HUES6 (cell line): ENCODE data around the gene NDUFA13.
"Not testable (repeated sequence)": the region's sequence is repeated elsewhere in the genome, so short reads cannot be mapped to it uniquely, and the experiment has no call there.

Experiments
- H3K27ac ChIP-seq: 2 replicates; pipeline ENCODE4 v1.7.0; 2013; ENCODE audit warnings: low read depth, mild to moderate bottlenecking, low read length, inconsistent platforms
- H3K27me3 ChIP-seq: 2 replicates; pipeline ENCODE4 v1.6.1; 2013; ENCODE audit warnings: low read length; ENCODE audit not compliant: control insufficient read depth, insufficient read depth
- H3K36me3 ChIP-seq: 2 replicates; pipeline ENCODE4 v1.6.1; 2013; ENCODE audit warnings: low read length; ENCODE audit not compliant: control insufficient read depth, insufficient read depth
- H3K4me1 ChIP-seq: 2 replicates; pipeline ENCODE4 v1.6.1; 2013; ENCODE audit warnings: low read length; ENCODE audit not compliant: control insufficient read depth, insufficient read depth
- H3K4me3 ChIP-seq: 2 replicates; pipeline ENCODE4 v1.5.1; 2013; ENCODE audit warnings: low read depth, low read length
- H3K9ac ChIP-seq: one replicate; pipeline ENCODE4 v1.6.1; 2013; ENCODE audit warnings: mild to moderate bottlenecking, low read length
- H3K9me3 ChIP-seq: 2 replicates; pipeline ENCODE4 v1.6.1; 2013; ENCODE audit warnings: low read depth, low read length; ENCODE audit not compliant: control insufficient read depth, insufficient read depth

Gene NDUFA13

DNA sequence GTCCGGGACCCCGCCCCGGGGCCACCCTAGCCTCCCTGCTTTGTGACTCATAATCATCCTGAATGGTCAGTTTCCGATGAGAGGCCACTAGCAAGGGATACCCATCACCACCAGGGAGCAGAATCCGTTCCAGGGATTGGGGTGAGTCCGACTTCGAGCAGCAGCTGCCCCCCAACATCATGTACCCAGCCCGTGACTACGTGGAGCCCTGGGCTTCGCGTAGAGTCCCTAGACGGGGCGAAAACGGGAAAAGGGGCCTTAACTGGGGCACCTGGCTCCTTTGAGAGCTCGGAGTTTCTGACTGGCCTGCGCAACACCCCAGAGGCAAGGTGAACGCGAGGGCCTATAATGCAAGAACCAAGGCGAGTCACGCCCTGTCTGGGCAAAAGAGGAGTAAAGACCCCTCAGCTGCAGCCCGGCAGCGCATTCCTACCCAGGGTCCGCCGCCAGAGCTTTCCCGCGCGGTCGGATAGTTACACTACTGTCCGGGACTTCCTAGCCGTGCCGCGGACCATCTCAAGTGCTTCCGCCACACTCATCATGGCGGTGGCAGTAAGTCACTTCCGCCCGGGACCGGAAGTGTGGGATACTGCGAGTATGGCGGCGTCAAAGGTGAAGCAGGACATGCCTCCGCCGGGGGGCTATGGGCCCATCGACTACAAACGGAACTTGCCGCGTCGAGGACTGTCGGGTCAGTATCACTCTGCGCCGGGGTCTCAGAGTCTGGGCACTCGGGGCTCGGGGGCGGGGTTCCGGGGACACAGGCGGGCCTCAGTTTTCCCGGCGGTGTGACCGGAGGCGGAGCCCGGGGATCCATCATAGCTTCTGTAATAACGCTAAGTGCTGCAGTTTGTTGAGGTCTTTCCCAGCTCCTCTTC, at the start of gene NDUFA13:
Gene NDUFA13 (plus strand): TSS at position 584 of the 878 bp plus-strand sequence. CDS start 14 bp downstream, at position 598.
- Histone ChIP-seq H3K27ac (peak within 1 kb of the TSS; percentile 61), H3K36me3 (peaks cover 19% of the 10 kb centered on the region), H3K9ac (peak within 1 kb of the TSS; percentile 93), H3K27me3 (no peaks in the 10 kb centered on the region), H3K9me3 (no peaks in the 10 kb centered on the region), H3K4me1 (peaks cover 7% of the 10 kb centered on the region), H3K4me3 (peak within 1 kb of the TSS; percentile 80)

DNA sequence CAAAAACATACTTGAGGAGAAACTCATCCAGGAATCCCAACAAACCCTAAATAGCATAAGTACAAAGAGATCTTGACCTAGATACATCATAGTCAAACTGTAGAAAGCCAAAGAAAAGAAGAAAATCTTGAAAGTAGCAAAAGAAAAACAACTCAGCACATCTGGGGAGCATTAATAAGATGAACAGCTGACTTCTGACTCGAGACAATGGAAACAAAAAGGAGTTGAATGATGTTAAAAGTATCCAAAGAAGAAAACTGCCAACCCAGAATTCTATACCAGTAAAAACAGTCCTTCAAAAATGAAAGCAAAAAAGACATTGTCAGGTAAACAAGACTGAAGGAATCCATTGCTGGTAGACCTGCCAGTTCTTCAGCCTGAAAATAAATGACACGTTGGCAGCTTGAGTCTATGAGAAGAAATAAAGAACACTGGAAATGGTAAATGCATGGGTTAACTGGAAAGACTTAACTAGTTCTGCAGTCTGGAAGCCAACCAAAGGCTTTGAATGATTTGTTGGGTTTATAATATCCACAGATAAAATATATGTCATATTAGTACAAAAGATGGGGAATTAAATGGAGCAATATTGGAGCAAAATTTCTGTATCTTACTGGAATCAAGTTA, 47.5 kb upstream of the NDUFA13 start:
- peaks cover 52% of the 10 kb centered on the region for H3K36me3 ChIP-seq

DNA sequence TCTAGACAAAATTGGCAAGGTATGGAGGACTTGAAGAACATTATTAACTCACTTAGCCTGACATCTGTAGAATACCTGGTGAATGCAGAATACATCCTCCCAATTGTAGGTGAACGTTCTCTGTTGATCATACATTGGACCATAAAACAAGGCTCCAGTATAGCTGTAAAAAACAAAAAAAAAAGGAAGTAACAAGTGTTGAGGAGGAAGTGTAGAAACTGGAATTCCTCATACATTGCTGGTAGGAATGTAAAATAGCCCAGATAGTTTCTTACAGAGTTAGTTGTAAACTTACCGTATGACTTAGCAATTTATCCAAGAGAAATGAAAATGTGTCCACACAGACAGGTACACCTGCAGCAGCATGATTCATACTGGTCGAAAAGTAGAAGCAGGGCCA, 45.4 kb upstream of the NDUFA13 start:
- Histone ChIP-seq H3K4me3 (no peak overlapping the region), H3K27ac (no peak overlapping the region), H3K4me1 (peaks cover 17% of the 10 kb centered on the region), H3K9ac (no peak overlapping the region), H3K9me3 (peaks cover 27% of the 10 kb centered on the region), H3K27me3 (no peaks in the 10 kb centered on the region), H3K36me3 (peaks cover 41% of the 10 kb centered on the region)

More for the DNA sequence above, 47.5 kb upstream of the NDUFA13 start:
- Histone ChIP-seq H3K27me3 (no peaks in the 10 kb centered on the region), H3K4me3 (no peak overlapping the region), H3K9ac (no peak overlapping the region), H3K9me3 (peaks cover 27% of the 10 kb centered on the region), H3K27ac (no peak overlapping the region), H3K4me1 (peaks cover 15% of the 10 kb centered on the region)

DNA sequence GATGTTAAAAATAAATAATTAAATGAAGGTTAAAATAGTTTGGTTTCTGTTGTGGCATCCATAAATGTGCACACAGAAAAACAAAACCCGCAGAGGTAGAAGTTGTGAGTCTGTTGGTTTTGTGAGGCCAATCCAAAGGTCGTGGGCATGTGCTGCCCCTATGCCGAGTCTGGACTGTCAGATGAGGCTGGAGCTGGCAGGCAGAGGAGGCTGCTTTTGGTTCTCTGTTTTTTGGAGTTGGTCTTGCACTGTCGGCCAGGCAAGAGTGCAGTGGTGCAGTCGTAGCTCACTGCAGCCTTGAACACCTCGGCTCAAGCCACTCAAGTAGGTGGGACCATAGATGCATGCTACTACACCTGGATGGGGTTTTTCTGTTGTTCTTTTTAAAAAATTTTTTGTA, 44.3 kb upstream of the NDUFA13 start:
- Histone ChIP-seq H3K4me1 (peaks cover 27% of the 10 kb centered on the region), H3K4me3 (no peak overlapping the region), H3K36me3 (peaks cover 30% of the 10 kb centered on the region), H3K27me3 (no peaks in the 10 kb centered on the region), H3K27ac (no peak overlapping the region), H3K9ac (no peak overlapping the region), H3K9me3 (peaks cover 20% of the 10 kb centered on the region)

DNA sequence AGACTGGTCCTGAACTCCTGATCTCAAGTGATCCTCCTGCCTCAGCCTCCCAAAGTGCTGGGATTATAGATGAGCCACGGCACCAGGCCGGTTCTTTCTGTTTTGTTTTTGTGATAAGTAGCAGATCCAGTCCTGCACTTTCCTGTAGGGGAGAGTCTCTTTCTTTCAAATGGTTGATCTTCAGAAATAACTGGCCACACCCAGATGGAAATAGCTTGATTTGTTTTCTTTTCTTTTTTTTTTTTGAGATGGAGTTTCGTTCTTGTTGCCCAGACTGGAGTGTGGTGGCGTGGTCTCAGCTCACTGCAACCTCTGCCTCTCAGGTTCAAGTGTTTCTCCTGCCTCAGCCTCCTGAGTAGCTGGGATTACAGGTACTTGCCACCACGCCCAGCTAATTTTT, 43.9 kb upstream of the NDUFA13 start:
- not testable (repeated sequence) for H3K27ac ChIP-seq, H3K27me3 ChIP-seq, H3K9ac ChIP-seq, H3K4me3 ChIP-seq
- H3K4me1 ChIP-seq: peaks cover 30% of the 10 kb centered on the region
- peaks cover 26% of the 10 kb centered on the region for H3K36me3 ChIP-seq
- H3K9me3 ChIP-seq: peaks cover 17% of the 10 kb centered on the region

DNA sequence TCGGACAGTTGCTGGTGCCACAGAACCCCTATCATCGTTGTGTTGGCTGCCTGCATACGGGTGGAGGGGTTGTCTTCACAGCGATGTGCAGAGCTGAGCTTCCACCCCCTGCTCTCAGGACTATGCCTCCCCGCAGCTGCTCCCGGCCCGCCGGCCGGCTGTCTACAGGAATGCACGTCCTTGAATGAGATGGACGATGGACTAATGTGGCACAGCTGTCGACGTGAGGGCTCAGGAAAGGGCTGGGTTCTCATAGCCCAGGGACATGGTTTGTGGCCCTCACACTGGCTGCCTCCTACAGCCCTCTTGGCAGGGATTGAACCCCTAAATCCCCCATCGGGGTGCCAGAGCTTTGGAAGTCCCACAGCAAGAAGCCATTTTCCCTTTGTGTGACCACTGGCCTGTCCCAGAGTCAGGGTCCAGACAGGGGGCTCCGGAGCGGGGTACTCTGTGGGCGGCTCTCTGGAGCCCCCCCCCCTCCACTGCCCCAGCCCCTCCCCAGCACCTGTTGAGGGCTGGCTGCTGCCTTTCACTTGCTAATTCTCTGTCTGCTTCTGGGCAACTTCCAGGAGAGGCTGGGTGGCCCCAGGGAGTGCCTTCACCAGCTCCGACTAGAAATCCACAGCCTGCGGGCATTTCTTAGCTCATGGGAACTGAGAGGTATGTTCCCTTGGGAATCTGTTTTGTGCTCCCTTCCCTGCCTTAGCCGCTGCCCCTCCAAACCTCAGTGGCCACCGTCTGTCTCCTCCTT, 40.8 kb upstream of the NDUFA13 start:
- H3K27ac ChIP-seq: peak overlapping the region; percentile 77
- no peaks in the 10 kb centered on the region for H3K27me3 ChIP-seq
- peak overlapping the region; percentile 38 for H3K4me3 ChIP-seq
- H3K36me3 ChIP-seq: peaks cover 8% of the 10 kb centered on the region
- H3K4me1 ChIP-seq: peaks cover 32% of the 10 kb centered on the region
- no peaks in the 10 kb centered on the region for H3K9me3 ChIP-seq
- H3K9ac ChIP-seq: peak overlapping the region; percentile 80

DNA sequence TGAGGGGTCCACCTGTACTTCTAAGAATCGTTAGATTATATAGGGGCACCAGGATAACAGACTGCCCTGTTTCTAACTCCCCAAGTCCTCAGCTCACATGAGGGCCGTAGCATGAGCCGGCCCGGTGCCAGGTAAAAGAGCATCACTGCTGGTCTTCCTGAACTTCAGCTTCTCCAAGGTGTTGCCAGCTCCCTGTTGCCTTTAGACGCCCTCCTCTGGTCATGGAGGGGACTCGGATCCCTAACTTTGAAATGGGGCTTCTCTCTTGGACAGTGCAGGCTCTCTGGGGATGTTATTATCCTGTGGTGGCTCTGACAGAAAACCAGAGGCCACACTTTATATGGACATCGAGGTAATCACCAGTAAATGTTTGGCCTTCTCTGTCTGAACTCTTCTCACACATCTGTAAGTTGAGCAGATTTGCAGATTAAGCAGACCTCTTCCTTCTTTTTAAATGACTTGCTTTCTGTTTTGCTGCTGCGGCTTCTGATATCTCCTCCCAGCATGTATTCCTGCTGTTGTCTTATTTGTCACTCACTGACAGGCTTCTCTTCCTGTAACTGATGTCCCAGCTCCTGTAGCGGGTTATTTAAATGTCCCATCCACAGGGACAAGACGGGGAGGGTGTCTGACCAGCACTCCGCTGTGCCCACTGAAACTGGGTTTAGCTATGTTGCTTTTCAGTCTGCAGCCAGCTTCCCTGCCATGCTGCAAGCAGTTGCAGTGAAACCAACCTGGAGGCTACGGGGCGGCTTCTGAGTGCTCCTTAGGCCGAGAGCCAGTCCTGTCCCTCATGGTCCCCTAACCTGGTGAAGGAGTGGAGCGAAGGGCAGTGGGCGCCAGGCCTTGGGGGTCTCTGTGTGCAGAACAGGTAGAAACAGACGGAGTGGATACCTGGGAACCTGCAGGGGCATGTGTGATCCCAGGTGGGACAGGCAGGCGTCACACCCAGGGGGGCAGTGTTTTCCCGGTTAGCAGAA, 39.9 kb upstream of the NDUFA13 start:
- Histone ChIP-seq H3K27ac (peak overlapping the region; percentile 77), H3K36me3 (peaks cover 15% of the 10 kb centered on the region), H3K9me3 (no peaks in the 10 kb centered on the region), H3K4me3 (peak overlapping the region; percentile 38), H3K4me1 (peaks cover 32% of the 10 kb centered on the region), H3K27me3 (no peaks in the 10 kb centered on the region), H3K9ac (peak overlapping the region; percentile 80)

DNA sequence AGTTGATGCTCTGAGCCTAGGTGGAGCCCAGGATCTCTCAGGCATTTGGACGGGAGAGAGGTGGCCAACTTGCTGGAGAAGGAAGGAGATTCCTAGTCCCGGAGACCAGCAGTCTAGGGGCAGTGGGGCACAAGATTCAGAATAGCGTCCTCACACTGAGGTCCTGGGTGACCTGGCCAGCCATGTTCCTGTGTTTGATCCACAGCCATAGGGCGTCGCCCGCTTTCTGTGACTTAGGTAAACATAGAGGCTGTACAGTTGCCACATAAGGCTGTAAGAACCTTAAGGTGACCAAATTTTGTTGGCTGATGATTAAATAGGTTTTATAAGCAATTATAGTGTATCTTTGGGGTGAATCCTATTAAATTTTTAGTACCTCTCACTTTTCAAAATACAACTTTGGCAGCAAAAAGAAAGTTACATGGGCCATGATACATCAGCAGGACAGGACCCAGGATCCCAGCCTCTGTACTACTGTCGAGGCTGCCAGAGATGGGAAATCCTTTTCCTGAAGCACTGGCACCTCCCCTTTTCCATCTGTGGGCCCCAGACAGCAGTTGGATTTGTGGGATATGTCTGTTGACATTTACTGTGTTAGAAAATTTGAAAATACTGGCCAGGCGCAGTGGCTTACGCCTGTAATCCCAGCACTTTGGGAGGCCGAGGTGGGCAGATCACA, 38.2 kb upstream of the NDUFA13 start:
- Histone ChIP-seq H3K9ac (no peak overlapping the region), H3K4me3 (no peak overlapping the region), H3K9me3 (no peaks in the 10 kb centered on the region), H3K27ac (no peak overlapping the region), H3K36me3 (peaks cover 20% of the 10 kb centered on the region), H3K4me1 (peaks cover 38% of the 10 kb centered on the region), H3K27me3 (no peaks in the 10 kb centered on the region)

DNA sequence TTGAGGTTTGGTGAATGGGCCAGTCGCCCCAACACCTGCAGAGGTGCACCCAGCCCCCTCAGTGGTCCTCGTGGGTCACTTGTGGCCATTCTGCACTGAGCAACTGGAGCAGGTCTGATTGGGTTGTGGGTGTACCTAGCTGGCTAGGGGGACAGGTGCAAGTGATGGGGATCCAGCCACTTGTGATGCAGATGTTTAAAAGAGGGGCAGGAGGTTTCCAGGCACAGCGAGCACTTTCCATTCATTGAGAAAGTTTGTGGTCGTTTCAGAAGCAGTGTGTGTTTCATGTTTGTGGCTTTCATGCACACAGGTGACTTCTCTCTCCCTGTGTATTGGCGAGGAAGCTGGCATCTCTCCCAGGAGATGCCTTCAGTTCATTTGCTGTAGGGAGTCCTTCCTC, 35.3 kb upstream of the NDUFA13 start:
- H3K4me3 ChIP-seq: no peak overlapping the region
- H3K27me3 ChIP-seq: no peaks in the 10 kb centered on the region
- no peak overlapping the region for H3K9ac ChIP-seq
- H3K27ac ChIP-seq: no peak overlapping the region
- peaks cover 21% of the 10 kb centered on the region for H3K36me3 ChIP-seq
- peaks cover 31% of the 10 kb centered on the region for H3K4me1 ChIP-seq
- no peaks in the 10 kb centered on the region for H3K9me3 ChIP-seq
